Tibial nerve (tissue), 3 donors: ENCODE data around the gene BCL2.

Experiments used
- CTCF ChIP-seq, 5 experiments: fragments of 200-600 bp in 3 of 5; fragments of 450-650 bp in 2 of 5; sonication (generic) in 3 of 5; IDR thresholded peaks; one replicate each; pipeline ENCODE4 v1.5.1; 2016 to 2019; ENCODE audit warnings: antibody characterized with exemption in 5 of 5, mild to moderate bottlenecking in 3 of 5, moderate library complexity in 2 of 5
- POLR2A ChIP-seq, 2 donors: fragments of 450-650 bp; IDR thresholded peaks; one replicate each; pipeline ENCODE4 v1.6.1; 2017; ENCODE audit warnings: antibody characterized with exemption in 2 of 2, mild to moderate bottlenecking in 2 of 2, moderate library complexity in 2 of 2

GRCh38 chr18:63159590-63159989, 160.0 kb downstream of the BCL2 start:
- TF ChIP-seq CTCF (IDR thresholded peaks at IDR 0.05) (no peak), POLR2A (IDR thresholded peaks at IDR 0.05) (no peak)
